SK-N-SH (cell line): ENCODE measurements around the gene CCL17. TPM values are rescaled to one million over a fixed set of nuclear protein-coding genes. Genes with fewer than 3 reads are reported as not detected.

Experiments used
- CTCF ChIA-PET: fragments of 300-600, 350-600 bp; formaldehyde crosslinking; extraction: SDS; loops from one replicate; lab custom pipeline; 2021; lab: Yijun Ruan, JAX
- POLR2A ChIA-PET: fragments of 350-600 bp; sonication (Branson Sonifier 250); formaldehyde crosslinking; extraction: SDS; loops from one replicate; lab custom pipeline; 2020; ENCODE audit warnings: antibody characterized with exemption, inconsistent platforms; lab: Yijun Ruan, JAX
- DNase-seq: peaks from one replicate; pipeline ENCODE4 v3.0.0; 2012
- H2AFZ ChIP-seq: fragments of 200-600 bp; sonication (generic); 2 replicates; pipeline ENCODE4 v1.8.1; 2016; ENCODE audit warnings: antibody characterized with exemption, mild to moderate bottlenecking, low read depth
- H3F3A ChIP-seq: fragments of 200-600 bp; sonication (generic); replicated peaks from 2 replicates; pipeline ENCODE3; 2016; ENCODE audit warnings: antibody characterized with exemption, mild to moderate bottlenecking; ENCODE audit not compliant: insufficient read depth
- H3K27ac ChIP-seq, 2 experiments: fragments of 200-500 bp in 1 of 2; fragments of 200-600 bp in 1 of 2; sonication (Bioruptor generic) in 1 of 2; sonication (generic), shearing (Covaris generic) in 1 of 2; 2 replicates each; pipeline versions ENCODE4 v1.5.1 to v1.6.1; 2014 to 2016; ENCODE audit warnings: low read depth in 2 of 2, inconsistent platforms in 1 of 2, low read length in 1 of 2, mild to moderate bottlenecking in 1 of 2, mixed read lengths in 1 of 2
- H3K27me3 ChIP-seq: fragments of 200-600 bp; sonication (generic), shearing (Covaris generic); 2 replicates; pipeline ENCODE4 v1.6.1; 2016; ENCODE audit warnings: mixed run types; ENCODE audit not compliant: insufficient read depth
- H3K36me3 ChIP-seq, 2 experiments: fragments of 200-500 bp in 1 of 2; fragments of 200-600 bp in 1 of 2; sonication (Bioruptor generic) in 1 of 2; sonication (generic) in 1 of 2; replicated peaks in 1 of 2; 2 replicates each; pipeline versions ENCODE3 to v1.5.1; 2014 to 2016; ENCODE audit warnings: low read length in 1 of 2, mild to moderate bottlenecking in 1 of 2; ENCODE audit not compliant: insufficient read depth in 2 of 2, control insufficient read depth in 1 of 2
- H3K4me1 ChIP-seq, 2 experiments: fragments of 200-500 bp in 1 of 2; fragments of 200-600 bp in 1 of 2; sonication (Bioruptor generic) in 1 of 2; sonication (generic), shearing (Covaris generic) in 1 of 2; 2 replicates each; pipeline versions ENCODE4 v1.5.1 to v1.6.1; 2014 to 2016; ENCODE audit warnings: low read depth in 1 of 2, low read length in 1 of 2, mixed run types in 1 of 2; ENCODE audit not compliant: insufficient read depth in 2 of 2, control insufficient read depth in 1 of 2
- H3K4me2 ChIP-seq: fragments of 200-600 bp; sonication (generic), shearing (Covaris generic); 2 replicates; pipeline ENCODE4 v1.6.1; 2017; ENCODE audit warnings: mixed run types
- H3K4me3 ChIP-seq, 2 experiments: fragments of 200-500 bp in 1 of 2; fragments of 200-600 bp in 1 of 2; sonication (Bioruptor generic) in 1 of 2; sonication (generic), shearing (Covaris generic) in 1 of 2; 2 replicates each; pipeline versions ENCODE4 v1.5.1 to v1.8.1; 2014 to 2016; ENCODE audit warnings: low read depth in 2 of 2, inconsistent platforms in 1 of 2, low read length in 1 of 2, mild to moderate bottlenecking in 1 of 2, mixed read lengths in 1 of 2, moderate library complexity in 1 of 2
- H3K79me2 ChIP-seq: fragments of 200-600 bp; sonication (generic); 2 replicates; pipeline ENCODE4 v1.8.1; 2017; ENCODE audit warnings: mild to moderate bottlenecking; ENCODE audit not compliant: insufficient read depth
- H3K9ac ChIP-seq: fragments of 200-600 bp; sonication (generic); 2 replicates; pipeline ENCODE4 v1.6.1; 2017; ENCODE audit warnings: mixed run types
- H3K9me2 ChIP-seq: fragments of 200-600 bp; sonication (generic); 2 replicates; pipeline ENCODE4 v1.6.1; 2017; ENCODE audit warnings: mixed run types
- H3K9me3 ChIP-seq: fragments of 200-600 bp; sonication (generic); 2 replicates; pipeline ENCODE4 v1.6.1; 2017; ENCODE audit warnings: mixed run types, mild to moderate bottlenecking, moderate library complexity
- H4K20me1 ChIP-seq: fragments of 200-600 bp; sonication (generic); 2 replicates; pipeline ENCODE4 v1.6.1; 2017; ENCODE audit warnings: mild to moderate bottlenecking, mixed run types; ENCODE audit not compliant: insufficient read depth
- CHD2 ChIP-seq: fragments of 150-350 bp; IDR thresholded peaks from 2 replicates; pipeline ENCODE4 v1.6.1; 2018; ENCODE audit warnings: low read length; ENCODE audit not compliant: partially characterized antibody
- EZH2phosphoT487 ChIP-seq: fragments of 200-600 bp; sonication (generic); IDR thresholded peaks from 2 replicates; pipeline ENCODE4 v1.6.1; 2017; ENCODE audit warnings: low read depth, mixed run types, mild to moderate bottlenecking, antibody characterized with exemption, moderate library complexity, borderline replicate concordance
- FOXJ3 ChIP-seq: sonication (generic); formaldehyde crosslinking; IDR thresholded peaks from 2 replicates; pipeline ENCODE4 v1.5.1; 2020; ENCODE audit warnings: mild to moderate bottlenecking, missing genetic modification reagents
- NFIC ChIP-seq: IDR thresholded peaks from 2 replicates; pipeline ENCODE4 v1.4.0; 2012; ENCODE audit warnings: borderline replicate concordance
- NRF1 ChIP-seq: IDR thresholded peaks from 2 replicates; pipeline ENCODE4 v1.6.1; 2012; ENCODE audit warnings: low read depth, mild to moderate bottlenecking, low read length
- POLR2AphosphoS5 ChIP-seq: IDR thresholded peaks from 2 replicates; pipeline ENCODE4 v1.6.1; 2012; ENCODE audit warnings: low read depth, low read length
- RAD21 ChIP-seq: IDR thresholded peaks from 2 replicates; pipeline ENCODE4 v1.6.1; 2012; ENCODE audit warnings: mild to moderate bottlenecking, low read length
- RXRA ChIP-seq: IDR thresholded peaks from 2 replicates; pipeline ENCODE4 v1.4.0; 2012; ENCODE audit warnings: low read depth, mild to moderate bottlenecking, borderline replicate concordance
- SMC3 ChIP-seq: IDR thresholded peaks from 2 replicates; pipeline ENCODE4 v1.6.1; 2012; ENCODE audit warnings: low read depth, low read length, improper control_type of control experiment
- TAF1 ChIP-seq: IDR thresholded peaks from 2 replicates; pipeline ENCODE4 v1.6.1; 2012; ENCODE audit warnings: low read depth, mild to moderate bottlenecking, low read length, moderate library complexity, borderline replicate concordance
- TCF12 ChIP-seq: IDR thresholded peaks from 2 replicates; pipeline ENCODE4 v1.4.0; 2012
- USF1 ChIP-seq: IDR thresholded peaks from 2 replicates; pipeline ENCODE4 v1.4.0; 2012; ENCODE audit warnings: low read depth, borderline replicate concordance
- USF2 ChIP-seq: fragments of 150-350 bp; IDR thresholded peaks from 2 replicates; pipeline ENCODE4 v1.6.1; 2017; ENCODE audit warnings: antibody characterized with exemption, low read length, low read depth, borderline replicate concordance
- WGBS: methylation state at CpG from one replicate; pipeline ENCODE4 v1.1.6; 2017; ENCODE audit warnings: low lambda C conversion rate; 5-methylcytosine and 5-hydroxymethylcytosine counted together
- polyA plus RNA-seq, 3 experiments: library from polyadenylated mRNA; depleted of rRNA; stranded (reverse); fragments of >200 nt; gene quantifications; 2 replicates each; pipeline ENCODE4 v1.2.3, GENCODE V29; 2012
- TF ChIP-seq, protein P1 (sequence below): fragments of 200-600 bp; sonication (generic); IDR thresholded peaks from 2 replicates; pipeline ENCODE4 v1.6.1; 2017; ENCODE audit warnings: antibody characterized with exemption, mild to moderate bottlenecking, moderate library complexity
- TF ChIP-seq, protein P2 (sequence below): IDR thresholded peaks from 2 replicates; pipeline ENCODE4 v1.4.0; 2012; ENCODE audit warnings: low read depth, borderline replicate concordance
- TF ChIP-seq, protein P3 (sequence below): fragments of 150-350 bp; IDR thresholded peaks from 2 replicates; pipeline ENCODE4 v1.6.1; 2016; ENCODE audit warnings: mild to moderate bottlenecking, low read depth, low read length

CCL17 gene
- polyA plus RNA-seq, 1 of the 3 experiments (the other 2 are of a cell fraction), result not detected

GRCh38 chr16:57427307-57427706 lies 22.7 kb downstream of the CCL17 start:
- POLR2A ChIA-PET, result interaction anchor here (0.9 kb wide), 1 partner anchor 107 kb away, joined by 3 read pairs; no protein-coding TSS in a partner anchor
- Histone ChIP-seq H3K36me3 (peaks cover 29 to 38% of the 10 kb centered on the region in 2 experiments), H3K4me3 (no peak overlapping the region)

More at GRCh38 chr16:57427307-57427706, 22.7 kb downstream of the CCL17 start:
- H3K79me2 ChIP-seq, result no peaks in the 10 kb centered on the region
- no peaks in the 10 kb centered on the region for H3K9me3 ChIP-seq
- DNase-seq, result no peak
- no peaks in the 10 kb centered on the region for H3K4me1 ChIP-seq
- H4K20me1 ChIP-seq, result no peaks in the 10 kb centered on the region
- peaks cover 3% of the 10 kb centered on the region for H3F3A ChIP-seq
- no peaks in the 10 kb centered on the region for H3K27me3 ChIP-seq
- CTCF ChIA-PET, result interaction anchor here (1.3 to 11.7 kb wide), 2 partner anchors 9 to 91 kb away, joined by 4 to 426 read pairs; no protein-coding TSS in a partner anchor
- H3K27ac ChIP-seq, result no peak overlapping the region
- no peak overlapping the region for H3K4me2 ChIP-seq
- H3K9me2 ChIP-seq, result no peaks in the 10 kb centered on the region
- TF ChIP-seq RXRA (no peak), FOXJ3 (CRISPR knock-in tag) (no peak), EZH2phosphoT487 (no peak), NFIC (no peak), SMC3 (no peak), CHD2 (no peak), RAD21 (no peak), TAF1 (no peak), USF1 (no peak), POLR2AphosphoS5 (no peak), TCF12 (no peak), NRF1 (no peak), USF2 (no peak)
- TF ChIP-seq, protein P1, sequence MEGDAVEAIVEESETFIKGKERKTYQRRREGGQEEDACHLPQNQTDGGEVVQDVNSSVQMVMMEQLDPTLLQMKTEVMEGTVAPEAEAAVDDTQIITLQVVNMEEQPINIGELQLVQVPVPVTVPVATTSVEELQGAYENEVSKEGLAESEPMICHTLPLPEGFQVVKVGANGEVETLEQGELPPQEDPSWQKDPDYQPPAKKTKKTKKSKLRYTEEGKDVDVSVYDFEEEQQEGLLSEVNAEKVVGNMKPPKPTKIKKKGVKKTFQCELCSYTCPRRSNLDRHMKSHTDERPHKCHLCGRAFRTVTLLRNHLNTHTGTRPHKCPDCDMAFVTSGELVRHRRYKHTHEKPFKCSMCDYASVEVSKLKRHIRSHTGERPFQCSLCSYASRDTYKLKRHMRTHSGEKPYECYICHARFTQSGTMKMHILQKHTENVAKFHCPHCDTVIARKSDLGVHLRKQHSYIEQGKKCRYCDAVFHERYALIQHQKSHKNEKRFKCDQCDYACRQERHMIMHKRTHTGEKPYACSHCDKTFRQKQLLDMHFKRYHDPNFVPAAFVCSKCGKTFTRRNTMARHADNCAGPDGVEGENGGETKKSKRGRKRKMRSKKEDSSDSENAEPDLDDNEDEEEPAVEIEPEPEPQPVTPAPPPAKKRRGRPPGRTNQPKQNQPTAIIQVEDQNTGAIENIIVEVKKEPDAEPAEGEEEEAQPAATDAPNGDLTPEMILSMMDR, result no peak
- TF ChIP-seq, protein P2, sequence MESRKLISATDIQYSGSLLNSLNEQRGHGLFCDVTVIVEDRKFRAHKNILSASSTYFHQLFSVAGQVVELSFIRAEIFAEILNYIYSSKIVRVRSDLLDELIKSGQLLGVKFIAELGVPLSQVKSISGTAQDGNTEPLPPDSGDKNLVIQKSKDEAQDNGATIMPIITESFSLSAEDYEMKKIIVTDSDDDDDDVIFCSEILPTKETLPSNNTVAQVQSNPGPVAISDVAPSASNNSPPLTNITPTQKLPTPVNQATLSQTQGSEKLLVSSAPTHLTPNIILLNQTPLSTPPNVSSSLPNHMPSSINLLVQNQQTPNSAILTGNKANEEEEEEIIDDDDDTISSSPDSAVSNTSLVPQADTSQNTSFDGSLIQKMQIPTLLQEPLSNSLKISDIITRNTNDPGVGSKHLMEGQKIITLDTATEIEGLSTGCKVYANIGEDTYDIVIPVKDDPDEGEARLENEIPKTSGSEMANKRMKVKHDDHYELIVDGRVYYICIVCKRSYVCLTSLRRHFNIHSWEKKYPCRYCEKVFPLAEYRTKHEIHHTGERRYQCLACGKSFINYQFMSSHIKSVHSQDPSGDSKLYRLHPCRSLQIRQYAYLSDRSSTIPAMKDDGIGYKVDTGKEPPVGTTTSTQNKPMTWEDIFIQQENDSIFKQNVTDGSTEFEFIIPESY, result no peak
- TF ChIP-seq, protein P3, sequence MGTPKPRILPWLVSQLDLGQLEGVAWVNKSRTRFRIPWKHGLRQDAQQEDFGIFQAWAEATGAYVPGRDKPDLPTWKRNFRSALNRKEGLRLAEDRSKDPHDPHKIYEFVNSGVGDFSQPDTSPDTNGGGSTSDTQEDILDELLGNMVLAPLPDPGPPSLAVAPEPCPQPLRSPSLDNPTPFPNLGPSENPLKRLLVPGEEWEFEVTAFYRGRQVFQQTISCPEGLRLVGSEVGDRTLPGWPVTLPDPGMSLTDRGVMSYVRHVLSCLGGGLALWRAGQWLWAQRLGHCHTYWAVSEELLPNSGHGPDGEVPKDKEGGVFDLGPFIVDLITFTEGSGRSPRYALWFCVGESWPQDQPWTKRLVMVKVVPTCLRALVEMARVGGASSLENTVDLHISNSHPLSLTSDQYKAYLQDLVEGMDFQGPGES, result no peak
- TF ChIP-seq, all 33 proteins: peak for 0
- H3K9ac ChIP-seq, result no peak overlapping the region
- 86% methylated on average over 8 of the region's 8 CpGs for WGBS
- no peak overlapping the region for H2AFZ ChIP-seq
